Smooth muscle cell (in vitro differentiated cells): Measurements from ENCODE around the gene TANGO6. TPM values are rescaled to one million over a fixed set of nuclear protein-coding genes. Genes with fewer than 3 reads are reported as not detected.

Experiments
- DNase-seq: peaks from one replicate; lab custom pipeline; 2025; ENCODE audit not compliant: unreplicated experiment; lab: John Stamatoyannopoulos, UW
- H2AFZ ChIP-seq: fragments of 200-600 bp; sonication (generic); 2 replicates; pipeline ENCODE4 v1.6.0; 2016; ENCODE audit warnings: antibody characterized with exemption, low read depth, mild to moderate bottlenecking
- H3F3A ChIP-seq: fragments of 200-600 bp; sonication (generic); 2 replicates; pipeline ENCODE4 v1.6.0; 2017; ENCODE audit warnings: antibody characterized with exemption, low read depth
- H3K27ac ChIP-seq: fragments of 200-600 bp; sonication (generic); 2 replicates; pipeline ENCODE4 v1.5.1; 2016; ENCODE audit warnings: low read depth, mild to moderate bottlenecking
- H3K27me3 ChIP-seq: fragments of 200-600 bp; sonication (generic); 2 replicates; pipeline ENCODE4 v1.6.1; 2016; ENCODE audit warnings: low read depth, mild to moderate bottlenecking
- H3K36me3 ChIP-seq: fragments of 200-600 bp; sonication (generic); 2 replicates; pipeline ENCODE4 v1.5.1; 2016; ENCODE audit warnings: low read depth
- H3K4me1 ChIP-seq: fragments of 200-600 bp; sonication (generic); 2 replicates; pipeline ENCODE4 v1.5.1; 2016; ENCODE audit warnings: low read depth
- H3K4me2 ChIP-seq: fragments of 200-600 bp; sonication (generic); 2 replicates; pipeline ENCODE4 v1.6.0; 2016; ENCODE audit warnings: mild to moderate bottlenecking
- H3K4me3 ChIP-seq: fragments of 200-600 bp; sonication (generic); 2 replicates; pipeline ENCODE4 v1.5.1; 2016; ENCODE audit warnings: mild to moderate bottlenecking
- H3K79me2 ChIP-seq: fragments of 200-600 bp; sonication (generic); 2 replicates; pipeline ENCODE4 v1.6.0; 2016; ENCODE audit warnings: low read depth, mild to moderate bottlenecking
- H3K9ac ChIP-seq: fragments of 200-600 bp; sonication (generic); 2 replicates; pipeline ENCODE4 v1.6.0; 2016; ENCODE audit warnings: low read depth
- H3K9me3 ChIP-seq: fragments of 200-600 bp; sonication (generic); replicated peaks from 2 replicates; pipeline ENCODE4 v1.5.1; 2016; ENCODE audit warnings: low read depth
- H4K20me1 ChIP-seq: fragments of 200-600 bp; sonication (generic); 2 replicates; pipeline ENCODE4 v1.6.0; 2016; ENCODE audit warnings: low read depth
- WGBS: methylation state at CpG from one replicate; pipeline ENCODE4 v1.1.7; 2016; ENCODE audit warnings: low lambda C conversion rate; 5-methylcytosine and 5-hydroxymethylcytosine counted together
- polyA plus RNA-seq: library from polyadenylated mRNA; unstranded; fragments of >200 nt; fragmentation: Nextera tagmentation; extraction: Ambion mirVana; gene quantifications from 2 replicates; pipeline ENCODE4 v1.2.1, GENCODE V29; 2016
- total RNA-seq: library from RNA; depleted of rRNA; stranded (reverse); fragments of >200 nt; gene quantifications from 2 replicates; pipeline ENCODE4 v1.2.3, GENCODE V29; 2014
- TF ChIP-seq, protein P1 (sequence below): fragments of 200-600 bp; sonication (generic); IDR thresholded peaks from 2 replicates; pipeline ENCODE4 v1.5.1; 2017; ENCODE audit warnings: borderline replicate concordance, mild to moderate bottlenecking, antibody characterized with exemption; ENCODE audit not compliant: insufficient read depth, poor library complexity, severe bottlenecking

Gene TANGO6
- total and polyA plus RNA-seq, 2 experiments from 2014 or later = 4.5 to 5.2 TPM

DNA sequence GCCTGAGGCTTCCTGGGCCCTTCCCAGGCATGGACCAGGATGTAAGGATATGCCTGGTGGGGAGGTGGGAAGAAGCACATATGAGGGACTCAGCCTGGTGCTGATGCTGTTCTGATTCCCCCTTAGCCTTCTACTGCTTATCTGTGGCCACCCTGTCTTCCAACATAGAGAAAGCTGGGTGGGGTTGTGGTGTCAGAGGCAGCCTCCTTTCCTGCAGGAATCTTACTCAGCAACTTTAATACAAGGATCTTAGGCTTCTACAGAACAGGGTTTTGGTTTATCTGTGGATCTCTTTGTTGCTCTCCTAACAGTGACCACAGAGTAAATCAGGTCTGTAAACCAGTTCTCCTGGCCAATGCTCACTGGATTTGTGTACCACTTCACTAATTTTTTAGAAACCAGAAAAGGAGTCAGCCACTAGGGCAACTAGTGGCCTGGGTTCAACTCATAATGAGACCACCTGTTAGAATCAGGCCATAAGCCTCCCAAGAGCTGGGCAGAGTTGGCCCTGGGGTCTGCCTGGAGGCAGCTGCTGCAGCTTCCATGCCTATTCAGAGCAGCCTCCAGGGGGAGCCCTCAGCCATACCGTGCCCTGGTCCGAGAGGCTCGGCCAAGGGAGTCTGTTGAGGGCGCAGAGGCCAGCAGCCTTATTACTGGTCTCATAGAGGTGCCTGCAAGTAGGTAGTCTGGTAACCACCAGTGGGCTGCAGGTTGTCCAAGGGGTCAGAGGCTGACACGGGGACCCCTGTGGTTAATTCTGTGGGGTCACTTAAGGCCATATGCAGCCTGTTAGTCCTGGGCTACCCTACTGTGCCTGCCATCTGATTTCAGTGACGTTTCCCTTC is 269.2 kb downstream of the TANGO6 start:
- Histone ChIP-seq H3K79me2 (no peaks in the 10 kb centered on the region), H3K27me3 (peaks cover 19% of the 10 kb centered on the region), H3K9ac (no peak overlapping the region), H3K9me3 (no peaks in the 10 kb centered on the region), H3K27ac (no peak overlapping the region), H3K36me3 (no peaks in the 10 kb centered on the region), H3F3A (no peaks in the 10 kb centered on the region), H3K4me3 (no peak overlapping the region), H4K20me1 (peaks cover 70% of the 10 kb centered on the region), H2AFZ (no peak overlapping the region), H3K4me2 (no peak overlapping the region), H3K4me1 (peaks cover 4% of the 10 kb centered on the region)
- WGBS = 59% methylated on average over 6 of the region's 6 CpGs
- no peak for DNase-seq
- TF ChIP-seq, protein P1, sequence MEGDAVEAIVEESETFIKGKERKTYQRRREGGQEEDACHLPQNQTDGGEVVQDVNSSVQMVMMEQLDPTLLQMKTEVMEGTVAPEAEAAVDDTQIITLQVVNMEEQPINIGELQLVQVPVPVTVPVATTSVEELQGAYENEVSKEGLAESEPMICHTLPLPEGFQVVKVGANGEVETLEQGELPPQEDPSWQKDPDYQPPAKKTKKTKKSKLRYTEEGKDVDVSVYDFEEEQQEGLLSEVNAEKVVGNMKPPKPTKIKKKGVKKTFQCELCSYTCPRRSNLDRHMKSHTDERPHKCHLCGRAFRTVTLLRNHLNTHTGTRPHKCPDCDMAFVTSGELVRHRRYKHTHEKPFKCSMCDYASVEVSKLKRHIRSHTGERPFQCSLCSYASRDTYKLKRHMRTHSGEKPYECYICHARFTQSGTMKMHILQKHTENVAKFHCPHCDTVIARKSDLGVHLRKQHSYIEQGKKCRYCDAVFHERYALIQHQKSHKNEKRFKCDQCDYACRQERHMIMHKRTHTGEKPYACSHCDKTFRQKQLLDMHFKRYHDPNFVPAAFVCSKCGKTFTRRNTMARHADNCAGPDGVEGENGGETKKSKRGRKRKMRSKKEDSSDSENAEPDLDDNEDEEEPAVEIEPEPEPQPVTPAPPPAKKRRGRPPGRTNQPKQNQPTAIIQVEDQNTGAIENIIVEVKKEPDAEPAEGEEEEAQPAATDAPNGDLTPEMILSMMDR = peak; percentile 63

DNA sequence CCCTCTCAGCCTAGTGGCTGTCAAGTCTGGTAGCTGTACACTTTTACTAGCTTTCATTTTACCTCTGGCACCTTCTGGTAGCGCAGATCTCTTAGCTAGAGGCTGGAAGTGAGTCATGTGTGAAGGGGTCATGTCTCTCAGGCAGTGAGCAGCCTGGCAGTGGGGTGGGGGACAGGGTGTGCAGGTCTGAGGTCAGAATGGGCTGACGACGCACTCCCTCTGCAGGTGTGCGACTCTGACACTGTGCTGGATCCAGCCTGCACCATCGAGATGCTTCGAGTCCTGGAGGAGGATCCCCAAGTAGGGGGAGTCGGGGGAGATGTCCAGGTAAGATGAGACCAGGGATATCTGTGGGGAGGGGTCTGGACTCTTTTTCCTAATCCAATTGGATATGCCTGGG is 269.9 kb downstream of the TANGO6 start:
- 94% methylated on average over 7 of the region's 7 CpGs for WGBS
- H3K27me3 ChIP-seq = peaks cover 11% of the 10 kb centered on the region
- no peaks in the 10 kb centered on the region for H3K4me1 ChIP-seq
- no peak for DNase-seq
- no peak overlapping the region for H3K4me2 ChIP-seq
- H3K9ac ChIP-seq = no peak overlapping the region
- H3K79me2 ChIP-seq = no peaks in the 10 kb centered on the region
- H3K4me3 ChIP-seq = no peak overlapping the region
- no peaks in the 10 kb centered on the region for H3F3A ChIP-seq
- peaks cover 70% of the 10 kb centered on the region for H4K20me1 ChIP-seq
- no peaks in the 10 kb centered on the region for H3K36me3 ChIP-seq
- TF ChIP-seq, protein P1 = no peak
- no peak overlapping the region for H2AFZ ChIP-seq
- no peak overlapping the region for H3K27ac ChIP-seq
- H3K9me3 ChIP-seq = no peaks in the 10 kb centered on the region

DNA sequence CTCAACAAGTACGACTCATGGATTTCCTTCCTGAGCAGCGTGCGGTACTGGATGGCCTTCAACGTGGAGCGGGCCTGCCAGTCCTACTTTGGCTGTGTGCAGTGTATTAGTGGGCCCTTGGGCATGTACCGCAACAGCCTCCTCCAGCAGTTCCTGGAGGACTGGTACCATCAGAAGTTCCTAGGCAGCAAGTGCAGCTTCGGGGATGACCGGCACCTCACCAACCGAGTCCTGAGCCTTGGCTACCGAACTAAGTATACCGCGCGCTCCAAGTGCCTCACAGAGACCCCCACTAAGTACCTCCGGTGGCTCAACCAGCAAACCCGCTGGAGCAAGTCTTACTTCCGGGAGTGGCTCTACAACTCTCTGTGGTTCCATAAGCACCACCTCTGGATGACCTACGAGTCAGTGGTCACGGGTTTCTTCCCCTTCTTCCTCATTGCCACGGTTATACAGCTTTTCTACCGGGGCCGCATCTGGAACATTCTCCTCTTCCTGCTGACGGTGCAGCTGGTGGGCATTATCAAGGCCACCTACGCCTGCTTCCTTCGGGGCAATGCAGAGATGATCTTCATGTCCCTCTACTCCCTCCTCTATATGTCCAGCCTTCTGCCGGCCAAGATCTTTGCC is 271.1 kb downstream of the TANGO6 start:
- 98% methylated on average over 25 of the region's 25 CpGs for WGBS

More for the DNA sequence above, 271.1 kb downstream of the TANGO6 start:
- Histone ChIP-seq H2AFZ (no peak overlapping the region), H3K9ac (no peak overlapping the region), H3K36me3 (no peaks in the 10 kb centered on the region), H3K9me3 (no peaks in the 10 kb centered on the region), H3K27ac (no peak overlapping the region), H3K4me3 (no peak overlapping the region), H3K79me2 (no peaks in the 10 kb centered on the region), H3F3A (no peaks in the 10 kb centered on the region), H3K4me2 (no peak overlapping the region), H4K20me1 (peaks cover 74% of the 10 kb centered on the region), H3K4me1 (no peaks in the 10 kb centered on the region), H3K27me3 (no peaks in the 10 kb centered on the region)
- TF ChIP-seq, protein P1 = no peak
- no peak for DNase-seq
